H1 (cell line): ENCODE measurements around the gene GDPGP1. TPM values are rescaled to one million over a fixed set of nuclear protein-coding genes. Genes with fewer than 3 reads are reported as not detected.

ENCODE experiments used
- CHD2 ChIP-seq: IDR thresholded peaks from 2 replicates; pipeline ENCODE4 v1.6.1; 2012; ENCODE audit warnings: low read length, improper control_type of control experiment
- CHD7 ChIP-seq: fragments of 300-600 bp; sonication (generic); IDR thresholded peaks from 2 replicates; pipeline ENCODE4 v1.7.1; 2012; ENCODE audit warnings: low read length, moderate library complexity, mild to moderate bottlenecking, inconsistent platforms; ENCODE audit not compliant: insufficient replicate concordance
- E2F6 ChIP-seq: IDR thresholded peaks from 2 replicates; pipeline ENCODE4 v1.6.1; 2012; ENCODE audit warnings: inconsistent platforms
- EP300 ChIP-seq, 2 experiments: IDR thresholded peaks; 1 replicate in 1 of 2; 2 replicates in 1 of 2; pipeline ENCODE4 v1.6.1; 2011 to 2012; ENCODE audit warnings: low read depth in 2 of 2, low read length in 2 of 2, mild to moderate bottlenecking in 2 of 2, borderline replicate concordance in 1 of 2, inconsistent platforms in 1 of 2, moderate library complexity in 1 of 2
- GTF2F1 ChIP-seq: IDR thresholded peaks from 2 replicates; pipeline ENCODE4 v1.6.1; 2012; ENCODE audit warnings: low read depth, low read length, improper control_type of control experiment, borderline replicate concordance
- MAFK ChIP-seq: IDR thresholded peaks from 2 replicates; pipeline ENCODE4 v1.6.1; 2012; ENCODE audit warnings: low read depth, mild to moderate bottlenecking, improper control_type of control experiment, low read length
- POU5F1 ChIP-seq: IDR thresholded peaks from 2 replicates; pipeline ENCODE4 v1.6.1; 2011; ENCODE audit warnings: low read depth, mild to moderate bottlenecking, low read length, moderate library complexity
- RXRA ChIP-seq: IDR thresholded peaks from 2 replicates; pipeline ENCODE4 v1.6.1; 2011; ENCODE audit warnings: low read depth, mild to moderate bottlenecking, low read length, moderate library complexity; ENCODE audit not compliant: insufficient read depth
- SP2 ChIP-seq: IDR thresholded peaks from 2 replicates; pipeline ENCODE4 v1.6.1; 2012; ENCODE audit warnings: mild to moderate bottlenecking, low read length, inconsistent platforms
- polyA plus RNA-seq, 7 experiments: library from polyadenylated mRNA; depleted of rRNA in 3 of 7; stranded (reverse) in 5 of 7; unstranded in 2 of 7; fragments of >200 nt in 5 of 7; fragments of 200-250 nt in 2 of 7; gene quantifications; 1 replicate in 5 of 7; 2 replicates in 1 of 7; 4 replicates in 1 of 7; pipeline versions ENCODE4 v1.2.1 to v1.2.3, GENCODE V29; 2011 to 2013; ENCODE audit warnings: missing spikeins in 2 of 7, mixed read lengths in 2 of 7
- total RNA-seq: library from RNA; stranded (reverse); fragmentation: NEBNext Ultra II Directional; extraction: Animal tissue kit (Norgen Biotek cat#: 25700); gene quantifications from 2 replicates; pipeline ENCODE4 v1.2.1, GENCODE V29; 2021

The GDPGP1 gene
- total and polyA plus RNA-seq, 2 of the 8 experiments (the other 6 are each of a cell fraction or from before 2014, with no cell fraction given), result 1.8 to 5.6 TPM

GRCh38 chr15:90225047-90225446, 9.0 kb upstream of the GDPGP1 start (continued):
- no peak for TF ChIP-seq CHD7
- TF ChIP-seq RXRA, result no peak
- no peak for TF ChIP-seq GTF2F1
- TF ChIP-seq SP2, result no peak
- no peak for TF ChIP-seq EP300 (IDR thresholded peaks at IDR 0.05; ENCODE audit: borderline replicate concordance in 1 of 2, low read depth in 2 of 2, low read length in 2 of 2)
- no peak for TF ChIP-seq CHD2
- TF ChIP-seq MAFK, result no peak
- no peak for TF ChIP-seq POU5F1
- no peak for TF ChIP-seq E2F6
